HG02759 (cell line): Measurements from ENCODE around the gene PRAMEF4.
"Not testable (repeated sequence)": the region's sequence is repeated elsewhere in the genome, so short reads cannot be mapped to it uniquely, and the experiment has no call there.

Source experiments
- ATAC-seq: cut with Tn5 transposase; IDR thresholded peaks from one replicate; pipeline ENCODE4 v1.9.1; 2021; ENCODE audit warnings: mild to moderate bottlenecking, moderate library complexity; ENCODE audit not compliant: unreplicated experiment

PRAMEF4 gene

GRCh38 chr1:12886101-12886500 lies at the start of gene PRAMEF4:
TSS of gene PRAMEF4 (minus strand) at chr1:12886201. CDS start at chr1:12883394, 2,807 bp downstream.
- ATAC-seq, result not testable (repeated sequence)

DNA sequence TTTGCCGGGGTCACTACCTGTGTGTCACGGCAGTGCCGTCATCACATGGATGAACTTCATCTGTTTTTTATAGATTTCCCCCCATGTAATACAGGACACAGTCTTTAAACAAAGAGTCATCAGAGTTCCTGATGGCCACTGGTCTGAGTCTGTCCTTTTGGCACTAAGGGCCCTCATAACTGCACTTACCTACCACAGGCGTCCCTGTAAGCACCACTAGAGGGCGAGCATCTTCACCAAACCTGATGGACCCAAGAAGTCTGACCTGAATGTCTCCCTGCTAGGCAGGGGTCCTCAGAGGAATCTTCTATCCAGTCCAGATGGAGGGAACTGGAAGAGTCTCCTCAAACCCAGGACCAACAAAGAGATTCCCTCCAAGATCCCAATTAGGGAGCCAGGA lies 38.4 kb upstream of the PRAMEF4 start:
- not testable (repeated sequence) for ATAC-seq

- not testable (repeated sequence) for ATAC-seq
These were observed 35.7 kb upstream of the PRAMEF4 start for GRCh38 chr1:12921749-12922148.

DNA sequence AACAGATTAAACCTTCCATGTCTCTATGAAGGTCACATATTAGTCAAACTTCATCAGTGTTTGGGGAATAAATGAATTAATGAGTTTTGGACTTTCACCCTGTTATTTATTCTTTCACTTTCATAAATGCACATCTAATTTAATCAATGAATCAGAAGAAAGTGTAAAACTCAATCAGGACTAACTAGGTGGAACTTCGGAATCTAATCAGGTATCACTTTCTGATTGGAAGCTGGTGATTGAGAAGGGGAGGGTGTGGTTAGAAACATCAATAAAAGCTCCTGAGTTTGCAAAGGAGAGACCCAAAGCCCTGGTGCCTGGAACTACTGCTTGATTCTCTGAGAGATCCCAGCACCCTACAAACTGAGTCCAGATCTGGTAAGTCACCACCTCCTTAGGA lies 30.3 kb upstream of the PRAMEF4 start, which contains the start of gene PRAMEF7:
Gene PRAMEF7, plus strand, starts transcription at position 301 of the 400 bp plus-strand sequence. CDS start 1,083 bp downstream, outside the sequence.
- ATAC-seq, result not testable (repeated sequence)

DNA sequence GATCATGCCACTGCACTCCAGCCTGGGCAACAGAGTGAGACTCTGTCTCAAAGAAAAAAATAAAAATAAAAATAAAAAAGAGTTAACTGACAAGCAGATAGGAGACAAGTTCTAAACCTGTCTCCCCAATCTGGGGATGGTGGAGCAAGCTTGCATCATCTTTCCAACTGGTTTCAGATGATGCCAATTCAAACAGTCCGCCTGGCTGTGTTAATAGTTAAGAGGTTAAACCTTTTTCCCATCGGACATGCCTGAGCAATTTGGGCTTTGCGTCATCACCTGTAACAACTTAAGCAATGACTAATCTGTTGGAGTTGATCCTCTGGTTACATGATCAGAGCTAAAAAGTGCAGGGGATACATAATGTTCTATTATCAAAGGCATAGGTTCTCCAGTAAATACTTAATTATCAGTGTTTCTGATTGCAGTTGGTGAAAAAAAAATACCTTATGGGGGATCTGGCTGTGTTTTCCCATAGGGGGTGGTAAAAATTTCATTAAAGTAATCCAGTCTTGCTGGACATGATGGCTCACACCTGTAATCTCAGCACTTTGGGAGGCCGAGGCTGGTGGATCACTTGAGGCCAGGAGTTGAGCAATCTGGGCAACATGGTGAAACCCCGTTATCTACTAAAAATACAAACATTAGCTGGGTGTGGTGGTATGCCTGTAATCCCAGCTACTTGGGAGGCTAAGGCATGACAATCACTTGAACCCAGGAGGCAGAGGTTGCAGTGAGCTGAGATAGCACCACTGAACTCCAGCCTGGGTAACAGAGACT lies 18.0 kb upstream of the PRAMEF4 start:
- ATAC-seq, result not testable (repeated sequence)

DNA sequence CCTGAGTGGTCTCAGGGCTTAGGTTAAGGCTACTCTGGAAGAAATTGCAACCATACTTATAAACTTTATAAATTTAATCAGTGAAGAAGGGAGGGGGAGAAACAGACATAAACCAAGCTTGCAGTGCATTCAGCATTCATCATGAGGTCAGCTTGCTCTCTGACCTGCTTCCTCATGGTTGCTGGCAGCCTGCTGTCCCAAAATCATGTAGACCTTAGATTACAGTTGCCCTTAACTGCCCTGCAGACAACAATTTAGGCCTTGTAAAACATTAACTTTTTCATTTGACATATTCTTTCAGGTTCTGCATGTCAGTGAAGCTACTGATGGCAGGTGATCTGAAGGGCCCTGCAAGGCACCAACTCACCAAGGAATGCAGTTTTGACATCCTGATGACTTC lies 13.2 kb upstream of the PRAMEF4 start:
- ATAC-seq, result not testable (repeated sequence)

DNA sequence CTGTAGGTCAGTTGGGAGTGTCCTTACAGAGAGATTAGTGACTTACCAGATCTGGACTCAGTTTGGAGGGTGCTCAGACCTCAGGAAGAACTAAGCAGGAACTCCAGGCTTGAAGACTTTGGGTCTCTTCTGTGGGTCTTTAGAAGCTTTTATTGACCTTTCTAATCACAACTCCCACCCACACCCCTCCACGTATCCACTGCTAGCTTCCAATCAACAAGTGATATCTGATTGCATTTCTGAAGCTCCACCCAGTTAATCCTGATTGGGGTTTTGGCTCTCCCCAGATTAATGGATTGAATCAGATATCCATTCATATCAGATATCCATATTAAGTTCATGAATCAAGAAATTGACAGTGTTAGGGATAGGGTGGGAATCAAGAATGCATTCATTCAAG lies 12.2 kb upstream of the PRAMEF4 start, which contains the start of gene PRAMEF10:
Gene PRAMEF10, minus strand, starts transcription at position 101 of the 400 bp plus-strand sequence. CDS start 2,423 bp downstream, outside the sequence.
- ATAC-seq, result not testable (repeated sequence)

GRCh38 chr1:12878453-12878852 lies 7.5 kb downstream of the PRAMEF4 start:
- ATAC-seq, result not testable (repeated sequence)

- not testable (repeated sequence) for ATAC-seq
These were observed 22.7 kb downstream of the PRAMEF4 start for GRCh38 chr1:12863131-12863880.

DNA sequence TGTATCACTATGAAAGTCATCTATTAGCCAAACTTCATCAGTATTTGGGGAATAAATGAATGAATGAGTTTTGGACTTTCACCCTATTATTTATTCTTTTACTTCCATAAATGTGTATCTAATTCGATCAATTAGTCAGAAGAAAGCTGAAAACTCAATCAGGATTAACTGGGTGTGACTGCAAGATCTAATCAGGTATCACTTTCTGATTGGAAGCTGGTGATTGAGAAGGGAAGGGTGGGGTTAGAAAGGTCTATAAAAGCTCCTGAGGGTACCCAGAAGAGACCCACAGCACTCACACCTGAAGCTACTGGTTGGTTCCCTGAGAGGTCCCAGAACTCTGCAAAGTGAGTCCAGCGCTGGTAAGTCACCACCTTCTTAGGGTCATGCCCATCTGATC lies 29.2 kb downstream of the PRAMEF4 start, which contains the start of gene PRAMEF2:
Gene PRAMEF2, plus strand, starts transcription at position 301 of the 400 bp plus-strand sequence. CDS start 1,924 bp downstream, outside the sequence.
- ATAC-seq, result not testable (repeated sequence)

GRCh38 chr1:12851779-12852178 lies 34.2 kb downstream of the PRAMEF4 start:
- ATAC-seq, result no peak

DNA sequence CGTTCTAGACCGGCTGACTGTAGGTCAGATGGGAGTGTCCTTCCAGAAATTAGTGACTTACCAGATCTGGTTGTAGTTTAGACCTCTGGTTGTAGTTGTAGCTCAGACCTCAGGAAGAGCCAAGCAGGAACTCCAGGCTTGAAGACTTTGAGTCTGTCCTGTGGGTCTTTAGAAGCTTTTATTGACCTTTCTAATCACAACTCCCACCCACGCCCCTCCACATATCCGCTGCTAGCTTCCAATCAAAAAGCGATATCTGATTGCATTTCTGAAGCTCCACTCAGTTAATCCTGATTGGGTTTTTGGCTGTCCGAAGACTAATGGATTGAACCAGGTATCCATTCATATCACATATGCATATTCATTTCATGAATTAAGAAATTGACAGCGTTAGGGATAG lies 37.4 kb downstream of the PRAMEF4 start, which contains the start of gene HNRNPCL1:
Gene HNRNPCL1, minus strand, starts transcription at position 101 of the 400 bp plus-strand sequence. CDS start 431 bp downstream, outside the sequence.
- ATAC-seq, result not testable (repeated sequence)

- ATAC-seq, result not testable (repeated sequence)
These were observed 52.8 kb downstream of the PRAMEF4 start for GRCh38 chr1:12833251-12833650.

GRCh38 chr1:12831310-12831709 lies 54.7 kb downstream of the PRAMEF4 start, which contains the start of gene PRAMEF11:
TSS of gene PRAMEF11 (minus strand) at chr1:12831410. CDS start at chr1:12828789, 2,621 bp downstream.
- ATAC-seq, result not testable (repeated sequence)
